Transverse colon (tissue), 4 donors: ENCODE measurements around the gene GCDH. TPM values are rescaled to one million over a fixed set of nuclear protein-coding genes. Genes with fewer than 3 reads are reported as not detected.

Experiments used
- DNase-seq: peaks from one replicate; pipeline ENCODE4 v3.0.0-alpha.2; 2019
- H3K27ac ChIP-seq, 4 donors: fragments of 200-600 bp; sonication (generic); 2 replicates each; pipeline ENCODE4 v1.5.1; 2016 to 2018; ENCODE audit warnings: inconsistent platforms in 4 of 4
- H3K27me3 ChIP-seq: fragments of 200-600 bp; sonication (generic); 2 replicates; pipeline ENCODE4 v1.5.1; 2017; ENCODE audit warnings: inconsistent platforms
- H3K36me3 ChIP-seq, 4 donors: fragments of 200-600 bp; sonication (generic); 2 replicates each; pipeline ENCODE4 v1.5.1; 2017 to 2019; ENCODE audit warnings: inconsistent platforms in 4 of 4
- H3K4me1 ChIP-seq, 4 donors: fragments of 200-600 bp; sonication (generic); 2 replicates each; pipeline ENCODE4 v1.5.1; 2017 to 2020; ENCODE audit warnings: inconsistent platforms in 4 of 4
- H3K4me3 ChIP-seq, 4 donors: fragments of 200-600 bp; sonication (generic); 1 replicate in 1 of 4; 2 replicates in 3 of 4; pipeline versions ENCODE4 v1.5.1 to v1.6.1; 2017 to 2019; ENCODE audit warnings: inconsistent platforms in 4 of 4
- H3K9me3 ChIP-seq, 2 donors: fragments of 200-600 bp; sonication (generic); 2 replicates each; pipeline ENCODE4 v1.5.1; 2017 to 2019; ENCODE audit warnings: inconsistent platforms in 2 of 2
- CTCF ChIP-seq, 5 experiments: fragments of 200-600 bp in 3 of 5; fragments of 450-650 bp in 2 of 5; sonication (generic) in 3 of 5; IDR thresholded peaks; 1 replicate in 2 of 5; 2 replicates in 3 of 5; pipeline ENCODE4 v1.5.1; 2016 to 2017; ENCODE audit warnings: antibody characterized with exemption in 5 of 5, inconsistent platforms in 3 of 5, mild to moderate bottlenecking in 2 of 5, moderate library complexity in 1 of 5
- EP300 ChIP-seq: sonication (generic); formaldehyde crosslinking; IDR thresholded peaks from one replicate; pipeline ENCODE4 v1.6.1; 2017; ENCODE audit warnings: antibody characterized with exemption, low read depth
- POLR2A ChIP-seq: fragments of 450-650 bp; IDR thresholded peaks from one replicate; pipeline ENCODE4 v1.6.1; 2016; ENCODE audit warnings: antibody characterized with exemption, mild to moderate bottlenecking, moderate library complexity
- POLR2AphosphoS5 ChIP-seq, 3 donors: sonication (generic); formaldehyde crosslinking; IDR thresholded peaks; one replicate each; pipeline ENCODE4 v1.6.1; 2016; ENCODE audit warnings: antibody characterized with exemption in 3 of 3
- whole genome bisulfite sequencing, 2 donors: methylation state at CpG; one replicate each; pipeline ENCODE4 v1.1.5; 2018; ENCODE audit warnings: low coverage in 1 of 2; 5-methylcytosine and 5-hydroxymethylcytosine counted together
- in situ Hi-C, 4 donors: fragments of 200-750 bp; cut with MboI; loops; one replicate each; pipeline versions ENCODE4 v1.15.0 to v1.15.1; 2017; ENCODE audit warnings: low sequenced_read_pairs in 3 of 4, low pct_ligation_motif_present in 1 of 4, low pct_unique_long_range_greater_than_20kb in 1 of 4
- intact Hi-C: fragments of 100-400 bp; cut with DNase I; formaldehyde crosslinking; loops from one replicate; pipeline ENCODE4 v1.15.1; 2023; ENCODE audit warnings: low total_unique reads
- total RNA-seq, 4 donors: library from RNA; depleted of rRNA; stranded (reverse); fragments of >200 nt; gene quantifications; one replicate each; pipeline ENCODE4 v1.1.0, GENCODE V29; 2016

GCDH gene
- total RNA-seq, 4 donors from 2014 or later = 1.9 to 43.4 (median 33.2) TPM

GRCh38 chr19:12940897-12941296 is 49.9 kb downstream of the GCDH start:
- Histone ChIP-seq H3K36me3 (peaks cover 0 to 33% (median 15%) of the 10 kb centered on the region in 4 donors), H3K4me3 (no peak overlapping the region), H3K4me1 (peaks cover 16 to 57% (median 33%) of the 10 kb centered on the region in 4 donors), H3K27ac (peak overlapping the region in 1 of 4 donors; percentile 98), H3K9me3 (no peaks in the 10 kb centered on the region), H3K27me3 (no peaks in the 10 kb centered on the region)
- no peak for TF ChIP-seq POLR2A
- no peak for TF ChIP-seq POLR2AphosphoS5 (IDR thresholded peaks at IDR 0.05)
- no peak for TF ChIP-seq CTCF (IDR thresholded peaks at IDR 0.05)
- no peak for TF ChIP-seq EP300
- no peak for DNase-seq
- intact Hi-C loops = loop anchor here (10.0 kb wide), 1 partner anchor 56 kb away; the partner anchor contains the start of genes DNASE2 and KLF1
- in situ Hi-C loops = no loop called here
- 72% methylated on average over 2 of the region's 2 CpGs; no CpG with 5 or more reads in 1 of the 2 donors for WGBS, 2 donors

DNA sequence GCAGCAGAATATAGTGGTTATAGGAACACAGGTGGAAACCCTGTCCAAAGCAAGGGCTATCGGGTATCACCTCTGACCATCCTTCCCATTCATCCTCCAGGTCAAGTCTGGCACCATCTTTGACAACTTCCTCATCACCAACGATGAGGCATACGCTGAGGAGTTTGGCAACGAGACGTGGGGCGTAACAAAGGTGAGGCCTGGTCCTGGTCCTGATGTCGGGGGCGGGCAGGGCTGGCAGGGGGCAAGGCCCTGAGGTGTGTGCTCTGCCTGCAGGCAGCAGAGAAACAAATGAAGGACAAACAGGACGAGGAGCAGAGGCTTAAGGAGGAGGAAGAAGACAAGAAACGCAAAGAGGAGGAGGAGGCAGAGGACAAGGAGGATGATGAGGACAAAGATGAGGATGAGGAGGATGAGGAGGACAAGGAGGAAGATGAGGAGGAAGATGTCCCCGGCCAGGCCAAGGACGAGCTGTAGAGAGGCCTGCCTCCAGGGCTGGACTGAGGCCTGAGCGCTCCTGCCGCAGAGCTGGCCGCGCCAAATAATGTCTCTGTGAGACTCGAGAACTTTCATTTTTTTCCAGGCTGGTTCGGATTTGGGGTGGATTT is 52.6 kb downstream of the GCDH start:
- 80 to 83% methylated on average over 15 to 18 of the region's 18 CpGs for WGBS, 2 donors
- H3K27me3 ChIP-seq = no peaks in the 10 kb centered on the region
- no peak for DNase-seq
- intact Hi-C loops = loop anchor here (10.0 kb wide), 1 partner anchor 59 kb away; the partner anchor contains the start of genes DNASE2 and KLF1
- TF ChIP-seq EP300 = no peak
- no peak for TF ChIP-seq POLR2A
- TF ChIP-seq POLR2AphosphoS5 (IDR thresholded peaks at IDR 0.05) = no peak
- no peak for TF ChIP-seq CTCF (IDR thresholded peaks at IDR 0.05)
- no peaks in the 10 kb centered on the region for H3K9me3 ChIP-seq
- peaks cover 20 to 63% (median 36%) of the 10 kb centered on the region in 4 donors for H3K4me1 ChIP-seq
- peaks cover 0 to 42% (median 19%) of the 10 kb centered on the region in 4 donors for H3K36me3 ChIP-seq
- no peak overlapping the region for H3K4me3 ChIP-seq
- in situ Hi-C loops = no loop called here
- peak overlapping the region in 2 of 4 donors; percentile 95 to 97 for H3K27ac ChIP-seq

DNA sequence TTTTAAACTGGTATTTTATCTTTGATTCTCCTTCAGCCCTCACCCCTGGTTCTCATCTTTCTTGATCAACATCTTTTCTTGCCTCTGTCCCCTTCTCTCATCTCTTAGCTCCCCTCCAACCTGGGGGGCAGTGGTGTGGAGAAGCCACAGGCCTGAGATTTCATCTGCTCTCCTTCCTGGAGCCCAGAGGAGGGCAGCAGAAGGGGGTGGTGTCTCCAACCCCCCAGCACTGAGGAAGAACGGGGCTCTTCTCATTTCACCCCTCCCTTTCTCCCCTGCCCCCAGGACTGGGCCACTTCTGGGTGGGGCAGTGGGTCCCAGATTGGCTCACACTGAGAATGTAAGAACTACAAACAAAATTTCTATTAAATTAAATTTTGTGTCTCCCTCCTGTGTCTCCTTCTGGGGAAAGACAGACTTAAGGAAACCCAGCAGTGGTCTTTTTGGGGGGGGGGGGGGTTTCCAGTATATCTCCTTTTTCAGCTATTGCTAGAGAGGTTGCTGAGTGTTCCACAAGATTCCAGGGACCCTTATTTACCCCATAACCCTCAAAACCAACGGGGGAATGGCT is 53.2 kb downstream of the GCDH start:
- H3K27ac ChIP-seq = peak overlapping the region in 3 of 4 donors; percentile 95 to 97 (median 96)
- H3K9me3 ChIP-seq = no peaks in the 10 kb centered on the region
- DNase-seq = no peak
- intact Hi-C loops (loop anchor here (10.0 kb wide), 1 partner anchor 59 kb away; the partner anchor contains the start of genes DNASE2 and KLF1), in situ Hi-C loops (no loop called here)
- H3K27me3 ChIP-seq = no peaks in the 10 kb centered on the region
- 43 to 67% methylated on average over 1 to 2 of the region's 2 CpGs for WGBS, 2 donors
- no peak for TF ChIP-seq CTCF (IDR thresholded peaks at IDR 0.05)
- no peak for TF ChIP-seq EP300
- TF ChIP-seq POLR2AphosphoS5 (IDR thresholded peaks at IDR 0.05) = no peak
- no peak for TF ChIP-seq POLR2A
- H3K4me1 ChIP-seq = peaks cover 20 to 62% (median 35%) of the 10 kb centered on the region in 4 donors
- H3K36me3 ChIP-seq = peaks cover 0 to 48% (median 22%) of the 10 kb centered on the region in 4 donors
- no peak overlapping the region for H3K4me3 ChIP-seq

- in situ Hi-C loops (no loop called here), intact Hi-C loops (loop anchor here (10.0 kb wide), 1 partner anchor 61 kb away; the partner anchor contains the start of genes DNASE2 and KLF1)
- WGBS, 2 donors = 1% methylated on average over 42 of the region's 62 CpGs; no CpG with 5 or more reads in 1 of the 2 donors
- H3K4me1 ChIP-seq = peaks cover 10 to 48% (median 22%) of the 10 kb centered on the region in 4 donors
- peak within 1 kb of the TSS; percentile 95 to 97 (median 96) for H3K27ac ChIP-seq
- peaks cover 0 to 52% (median 25%) of the 10 kb centered on the region in 4 donors for H3K36me3 ChIP-seq
- peak; percentile 99 for DNase-seq
- H3K27me3 ChIP-seq = no peaks in the 10 kb centered on the region
- H3K9me3 ChIP-seq = no peaks in the 10 kb centered on the region
- TF ChIP-seq EP300 (no peak), POLR2A (peak; percentile 91), POLR2AphosphoS5 (IDR thresholded peaks at IDR 0.05) (peak; percentile 98 to 99 (median 98)), CTCF (IDR thresholded peaks at IDR 0.05) (peak in 1 of 5 experiments; percentile 27)
- peak within 1 kb of the TSS; percentile 67 to 92 (median 83) for H3K4me3 ChIP-seq
Measured at GRCh38 chr19:12945479-12946091, 54.6 kb downstream of the GCDH start, which contains the start of gene RAD23A. RAD23A (plus strand) TSS chr19:12945862; CDS start chr19:12945949, 87 bp downstream.
